Iris pigment epithelial cell (primary cell): Measurements from ENCODE around the gene JHY.
"Not testable (repeated sequence)": the region's sequence is repeated elsewhere in the genome, so short reads cannot be mapped to it uniquely, and the experiment has no call there.

ENCODE experiments used
- DNase-seq: peaks from one replicate; pipeline ENCODE4 v3.0.0-alpha.2; 2011; ENCODE audit warnings: low read depth

The JHY gene

DNA sequence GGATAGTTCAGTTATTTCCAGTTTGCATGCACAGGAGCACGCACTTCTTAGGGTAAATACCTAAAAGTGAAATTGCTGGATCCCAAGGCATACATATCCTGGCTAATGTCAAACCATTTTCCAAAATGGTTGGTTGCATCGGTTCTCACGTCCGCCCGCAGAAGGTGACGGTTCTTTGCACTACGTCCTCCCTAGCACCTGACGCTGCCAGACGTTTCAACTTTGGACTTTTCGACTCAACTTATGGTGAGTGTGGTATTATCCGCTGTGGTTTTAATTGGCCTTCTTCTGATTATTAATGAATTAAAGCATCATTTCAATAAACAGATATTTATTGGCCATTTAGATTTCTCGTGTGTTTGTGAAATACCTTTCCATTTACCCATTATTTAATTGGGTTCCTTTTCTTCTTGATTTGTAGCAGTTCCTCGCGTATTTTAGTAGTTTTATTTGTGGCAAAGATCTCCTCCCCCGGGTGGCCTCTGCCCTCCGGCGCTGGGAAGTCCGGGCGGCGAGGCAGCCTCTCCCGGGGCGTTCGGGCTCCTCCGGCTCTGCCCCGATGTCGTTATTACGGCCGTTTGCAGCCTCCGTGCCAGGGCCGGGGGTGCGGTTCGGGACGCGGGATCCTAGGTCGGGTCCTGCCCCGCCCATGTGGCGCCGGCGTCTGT, at the start of gene JHY:
JHY (plus strand) TSS at position 571 of the 668 bp plus-strand sequence. CDS start 3,091 bp downstream, outside the sequence.
- DNase-seq, result peak; percentile 16

DNA sequence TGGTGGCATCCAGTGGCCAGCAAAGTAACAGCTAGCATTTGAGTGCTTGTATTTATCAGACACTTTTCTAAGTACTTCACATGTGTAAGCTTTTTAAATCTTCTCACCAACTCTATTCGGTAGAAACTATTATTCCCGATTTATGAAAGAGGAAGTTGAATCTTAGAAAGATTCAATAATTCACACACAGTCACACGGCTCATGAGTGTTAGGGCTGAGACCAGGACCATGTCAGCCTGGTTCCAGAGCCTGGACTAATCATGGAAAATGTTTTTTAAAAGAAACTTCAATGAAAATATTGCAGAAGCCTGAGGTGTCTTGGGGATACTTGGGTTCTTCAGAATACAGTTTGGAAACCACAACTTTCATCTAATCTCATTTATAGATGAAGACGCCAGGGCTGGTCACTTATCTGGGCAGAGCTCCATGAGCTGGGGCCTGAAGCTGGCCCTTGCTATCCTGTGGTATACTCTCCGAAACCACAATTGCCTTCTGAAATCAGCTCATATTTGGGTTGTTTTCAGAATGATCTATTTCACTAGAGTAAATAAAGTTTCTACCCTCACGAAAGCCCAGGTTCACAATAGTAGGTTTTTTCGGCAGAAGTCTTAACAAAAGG, 48.6 kb upstream of the JHY start:
- no peak for DNase-seq

DNA sequence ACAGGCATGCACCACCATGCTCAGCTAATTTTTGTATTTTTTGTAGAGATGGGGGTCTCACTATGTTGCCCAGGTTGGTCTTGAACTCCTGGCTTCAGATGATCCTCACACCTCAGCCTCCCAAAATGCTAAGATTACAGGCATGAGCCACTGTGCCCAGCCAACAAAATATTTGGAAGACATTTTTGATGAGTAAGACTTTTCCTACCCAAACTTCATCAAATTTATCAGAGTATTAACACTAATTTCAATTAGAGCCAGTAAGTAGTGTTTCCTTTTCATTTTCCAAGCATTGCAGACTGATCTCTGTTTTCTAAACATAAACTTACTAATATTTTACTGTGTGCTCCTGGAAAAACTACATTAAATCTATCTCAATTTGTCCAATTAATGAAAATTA, 45.6 kb upstream of the JHY start:
- DNase-seq, result no peak

DNA sequence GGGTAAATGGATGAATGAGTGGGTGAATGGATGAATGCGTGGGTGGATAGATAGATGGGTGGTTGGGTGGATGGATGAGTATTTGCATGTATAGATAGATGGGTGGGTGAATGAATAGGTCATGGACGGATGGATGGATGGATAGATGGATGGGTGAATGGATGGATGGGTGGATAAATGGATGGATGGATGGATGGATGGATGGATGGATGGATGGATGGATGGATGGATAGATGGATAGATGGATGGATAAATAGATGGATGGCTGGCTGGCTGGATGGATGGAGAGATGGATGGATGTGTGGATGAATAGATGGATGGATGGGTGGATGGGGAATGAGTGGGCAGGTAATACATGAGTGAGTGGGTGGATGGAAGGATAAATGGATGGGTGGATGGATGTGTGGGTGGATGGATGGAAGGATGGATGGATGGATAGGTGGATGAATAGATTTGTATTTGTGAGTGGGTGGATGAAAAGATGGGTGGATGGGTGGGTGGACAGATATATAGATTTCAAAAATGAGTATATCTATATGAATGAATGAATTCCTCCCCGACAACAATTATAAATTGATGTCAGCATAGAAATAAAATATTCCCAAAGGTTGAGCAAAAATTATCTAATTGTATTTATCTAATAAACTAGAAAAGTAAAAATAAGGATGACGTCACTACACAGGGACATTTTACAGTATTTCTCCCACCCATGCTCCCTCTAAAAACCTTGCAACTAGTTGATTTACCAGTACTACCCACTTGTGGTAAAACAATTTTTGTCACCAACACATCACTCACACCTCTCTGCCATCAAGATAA, 44.8 kb upstream of the JHY start:
- DNase-seq, result no peak

DNA sequence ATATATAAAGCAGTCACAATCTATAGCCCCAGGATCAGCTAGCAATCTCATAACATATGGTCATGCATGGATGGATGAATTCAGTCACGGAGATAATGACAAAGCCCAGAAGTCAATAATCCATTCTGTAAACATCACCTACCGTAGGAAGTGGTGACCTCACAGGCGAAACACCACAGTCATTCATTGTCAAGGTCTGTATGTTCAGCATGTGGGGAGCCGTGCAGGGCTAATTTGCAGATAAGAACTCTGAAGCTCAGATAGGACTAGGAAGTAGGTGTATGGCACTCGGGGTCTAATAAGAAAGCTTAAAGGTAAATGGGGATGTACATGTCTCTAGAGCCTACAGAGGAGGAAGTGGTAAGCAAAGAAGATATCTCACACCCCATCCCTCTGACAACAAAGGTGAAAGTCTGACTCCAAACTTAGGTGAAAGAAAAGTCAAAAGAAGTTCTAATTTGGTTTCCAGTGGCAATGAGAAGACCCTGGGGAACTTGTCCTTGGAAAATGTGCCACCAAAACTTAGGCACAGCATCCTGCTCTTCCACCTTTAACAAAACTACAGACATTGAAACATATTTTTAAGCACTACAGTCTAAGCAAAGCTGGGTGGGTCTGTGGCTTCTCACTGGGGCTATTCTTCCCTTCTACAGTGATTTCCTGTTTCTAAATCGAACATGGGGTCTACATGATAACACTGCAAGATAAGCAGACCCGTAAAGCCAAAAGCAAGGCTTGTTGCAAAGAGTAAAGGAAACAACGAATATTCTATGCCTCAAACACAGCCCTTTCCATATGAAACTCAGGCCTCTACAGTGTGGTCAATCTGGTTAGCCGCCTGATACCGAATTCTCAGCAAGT, 39.0 kb upstream of the JHY start:
- DNase-seq, result no peak

DNA sequence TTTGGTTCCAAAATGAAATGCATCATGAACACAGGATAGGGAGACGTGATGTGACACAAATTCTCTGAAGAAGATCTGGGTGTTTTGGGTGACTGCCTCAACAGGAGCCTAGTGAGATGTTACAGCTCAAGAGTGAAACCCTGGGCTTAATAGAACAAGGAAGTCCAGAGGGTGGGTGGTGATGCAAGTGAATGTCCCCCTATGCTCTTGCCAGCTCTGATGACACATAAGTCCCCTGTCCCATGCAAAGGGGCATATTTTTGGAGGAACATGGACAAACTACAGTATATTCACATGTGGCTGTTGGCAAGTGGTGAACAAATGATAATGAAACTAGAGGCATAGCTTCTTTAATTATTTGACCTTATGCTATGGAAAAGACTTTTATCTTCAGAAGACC, 35.1 kb upstream of the JHY start:
- no peak for DNase-seq

DNA sequence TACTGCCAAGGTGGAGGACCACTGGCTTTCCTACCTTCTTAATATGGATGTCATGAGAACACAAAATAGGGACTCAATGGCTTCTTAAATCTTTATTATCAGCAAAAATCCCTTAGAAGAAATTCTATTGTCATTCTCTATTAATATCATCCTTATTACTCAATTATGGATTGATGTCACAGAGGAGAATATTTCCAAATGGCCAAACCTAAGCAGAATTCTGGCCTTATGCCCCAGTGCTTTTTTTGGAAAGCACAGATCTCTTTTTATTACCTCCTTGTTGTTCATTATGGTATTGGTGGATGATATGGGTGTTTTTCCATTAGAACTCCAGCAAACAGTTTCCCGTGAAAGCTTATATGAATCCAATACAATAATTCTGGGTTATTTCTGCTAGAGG, 34.4 kb upstream of the JHY start:
- no peak for DNase-seq

DNA sequence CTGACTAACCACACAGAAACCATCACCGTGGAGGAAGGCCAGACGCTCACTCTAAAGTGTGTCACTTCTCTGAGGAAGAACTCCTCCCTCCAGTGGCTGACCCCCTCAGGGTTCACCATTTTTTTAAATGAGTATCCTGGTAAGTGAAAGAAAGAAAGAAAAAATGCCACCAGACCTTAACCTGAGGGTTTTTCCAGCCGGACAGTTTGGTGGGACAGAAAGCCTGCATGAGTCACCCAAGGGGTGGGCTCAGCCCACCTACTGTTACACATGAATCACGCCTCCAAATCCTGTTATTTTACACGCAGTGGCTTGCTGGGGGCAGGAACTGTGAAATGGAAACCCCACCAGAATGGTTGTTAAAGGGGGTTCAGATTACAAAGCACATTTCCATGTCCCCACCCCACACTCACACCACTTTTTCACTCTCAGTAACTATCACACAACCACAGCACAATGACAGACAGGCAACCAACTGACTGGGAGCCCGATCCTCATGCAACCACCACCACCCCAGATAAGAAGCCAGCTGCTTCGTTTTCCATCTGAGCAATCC, 32.4 kb upstream of the JHY start:
- DNase-seq, result peak; percentile 33

DNA sequence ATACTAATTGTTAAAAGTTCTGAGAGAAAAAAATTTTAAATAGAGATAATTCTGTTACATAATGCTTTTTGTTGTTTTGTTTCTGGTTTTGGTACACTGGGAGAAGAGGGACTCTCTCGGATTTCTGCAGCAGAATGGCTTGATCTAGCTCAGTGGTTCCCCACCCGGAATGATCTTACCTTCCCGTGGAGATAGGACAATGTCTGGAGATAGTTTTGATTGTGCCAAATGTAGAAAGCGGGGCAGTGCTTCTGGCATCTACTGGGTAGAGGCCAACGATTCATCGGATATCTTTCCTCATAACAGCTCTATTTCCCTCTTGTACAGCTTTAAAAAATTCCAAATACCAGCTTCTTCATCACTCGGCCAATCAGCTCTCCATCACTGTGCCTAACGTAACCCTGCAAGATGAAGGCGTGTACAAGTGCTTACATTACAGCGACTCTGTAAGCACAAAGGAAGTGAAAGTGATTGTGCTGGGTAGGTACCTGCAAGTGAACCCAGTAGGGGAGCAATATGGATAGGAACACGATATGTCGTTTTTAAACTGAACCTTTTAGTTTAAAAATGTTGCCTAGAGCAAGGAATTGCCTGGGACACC, 31.1 kb upstream of the JHY start:
- DNase-seq, result no peak

DNA sequence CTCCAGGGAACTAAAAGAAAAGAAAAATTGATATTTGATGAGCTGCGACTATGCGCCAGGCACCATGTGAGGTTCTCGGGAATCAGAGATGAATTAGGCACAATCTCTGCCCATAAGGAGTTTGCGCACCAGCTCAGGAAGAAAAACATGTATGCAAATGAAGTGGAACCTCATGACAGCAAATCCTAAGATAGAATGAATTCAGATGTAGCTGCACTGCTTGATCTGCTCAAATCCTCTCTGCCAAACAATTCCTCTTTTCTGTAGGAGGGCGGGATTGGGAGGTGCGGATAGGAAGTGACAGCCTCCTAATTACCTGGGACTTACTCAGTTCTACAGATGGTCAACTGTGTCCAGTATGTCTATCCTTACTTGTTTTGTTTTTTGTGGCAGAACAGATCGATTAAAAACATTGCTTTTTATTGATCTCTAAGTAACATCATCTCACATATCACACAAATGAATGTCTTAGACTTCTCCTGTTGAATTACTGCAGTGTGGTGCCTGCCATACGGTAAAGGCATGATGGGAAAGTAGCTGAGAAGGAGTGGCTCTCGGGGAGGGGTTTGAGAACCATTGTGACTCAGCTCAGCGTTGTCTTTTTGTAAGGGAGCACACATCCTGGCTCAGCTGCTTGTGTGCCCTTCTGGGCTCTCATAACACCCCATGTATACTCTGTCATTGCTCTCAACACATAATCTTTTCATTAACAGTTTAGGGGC, 30.3 kb upstream of the JHY start:
- DNase-seq, result peak; percentile 34

DNA sequence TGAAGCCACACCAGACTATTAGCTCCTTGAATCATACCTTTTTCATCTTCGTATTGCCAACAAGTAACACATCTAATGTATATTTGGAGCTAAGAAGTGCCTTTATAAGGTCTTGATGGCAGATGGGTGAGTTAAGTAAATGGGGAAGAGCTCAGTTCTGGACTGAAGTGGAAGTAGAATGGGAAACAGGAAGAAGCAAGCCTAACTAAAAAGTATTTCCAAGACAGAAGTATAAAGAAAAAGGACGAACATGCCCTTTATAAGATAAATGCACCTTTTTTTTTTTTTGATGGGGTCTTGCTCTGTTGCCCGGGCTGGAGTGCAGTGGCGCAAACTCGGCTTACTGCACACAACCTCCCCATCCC, 29.8 kb upstream of the JHY start:
- DNase-seq, result no peak

DNA sequence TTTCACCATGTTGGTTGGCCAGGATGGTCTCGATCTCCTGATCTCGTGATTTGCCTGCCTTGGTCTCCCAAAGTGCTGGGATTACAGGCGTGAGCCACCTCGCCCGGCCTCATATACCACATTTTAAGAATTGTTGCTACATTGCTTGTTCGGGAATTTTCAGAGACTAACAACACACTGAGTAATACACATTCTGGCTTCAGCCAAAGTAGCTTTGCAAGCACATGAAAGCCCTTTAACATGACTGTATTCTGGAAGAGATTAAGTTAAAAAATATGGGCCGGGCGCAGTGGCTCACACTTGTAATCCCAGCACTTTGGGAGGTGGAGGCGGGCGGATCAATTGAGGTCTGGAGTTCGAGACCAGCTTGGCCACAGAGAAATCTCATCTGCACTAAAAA, 29.3 kb upstream of the JHY start:
- no peak for DNase-seq

DNA sequence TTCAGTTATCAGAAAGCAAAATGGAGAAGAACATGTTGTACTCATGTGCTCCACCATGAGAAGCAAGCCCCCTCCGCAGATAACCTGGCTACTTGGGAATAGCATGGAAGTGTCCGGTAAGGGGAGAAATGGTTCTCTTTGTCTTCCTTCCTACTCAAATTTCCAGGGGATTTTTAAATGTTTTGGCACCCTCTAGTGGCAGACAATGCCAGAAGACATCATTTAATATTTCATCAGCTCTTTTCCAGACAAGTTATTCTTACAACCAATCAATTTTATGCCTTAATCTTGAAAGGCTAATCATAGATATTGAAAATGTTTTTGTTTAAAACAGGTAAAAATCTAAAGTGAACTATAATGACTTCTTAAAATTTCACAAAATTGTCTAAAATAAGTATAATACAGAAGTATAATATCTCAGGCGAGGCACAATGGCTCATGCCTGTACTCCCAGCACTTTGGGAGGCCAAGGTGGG, 28.6 kb upstream of the JHY start:
- DNase-seq, result peak; percentile 73

DNA sequence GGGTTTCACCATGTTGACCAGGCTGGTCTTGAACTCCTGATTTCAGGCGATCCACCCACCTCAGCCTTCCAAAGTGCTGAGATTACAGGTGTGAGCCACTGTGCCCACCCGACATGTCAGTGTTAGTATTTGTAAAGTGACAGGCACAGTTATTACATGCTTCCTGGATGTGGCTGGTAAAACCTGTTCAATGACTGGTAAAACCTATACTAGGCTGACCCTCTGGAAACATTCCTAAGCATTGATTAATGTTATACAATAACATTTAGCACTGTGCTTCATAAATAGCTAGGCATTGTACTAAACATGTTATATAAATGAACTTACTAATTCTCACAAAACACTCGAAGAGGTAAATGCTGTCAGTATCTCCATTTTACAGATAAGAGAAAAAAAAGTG, 20.9 kb upstream of the JHY start:
- DNase-seq, result no peak

DNA sequence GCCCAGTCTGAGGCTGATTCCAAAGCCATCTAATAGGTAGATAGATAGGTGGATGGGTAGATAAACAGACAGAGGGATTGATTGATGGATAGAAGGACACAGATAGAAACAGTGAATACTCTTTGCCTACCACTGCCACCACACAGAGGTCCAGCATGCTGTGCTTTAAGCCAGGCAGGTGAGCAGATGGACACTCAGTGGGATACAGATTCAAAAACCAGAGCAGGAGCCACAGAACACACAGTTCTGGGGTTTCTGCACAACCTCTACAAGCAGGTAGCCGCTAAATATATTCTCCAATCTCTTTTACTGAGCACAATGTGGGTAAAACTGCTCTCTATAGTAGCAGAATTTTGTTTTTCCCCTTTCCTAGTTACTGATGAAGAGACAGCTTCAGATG, 20.5 kb upstream of the JHY start:
- DNase-seq, result no peak

DNA sequence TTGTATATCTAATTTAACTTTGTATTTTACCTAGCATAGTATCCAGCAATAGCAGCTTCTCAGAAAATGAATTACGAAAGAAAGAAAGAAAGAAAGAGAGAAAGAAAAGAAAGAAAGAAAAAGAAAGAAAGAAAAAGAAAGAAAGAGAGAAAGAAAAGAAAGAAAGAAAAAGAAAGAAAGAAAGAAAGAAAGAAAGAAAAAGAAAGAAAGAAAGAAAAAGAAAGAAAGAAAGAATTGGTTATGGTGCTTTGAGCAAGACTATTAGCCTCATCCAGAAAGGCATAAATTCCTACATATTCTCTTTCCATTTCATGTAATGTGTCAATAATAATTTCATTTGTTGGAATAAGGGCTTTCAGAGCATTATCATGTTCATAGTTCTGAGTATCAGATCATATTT, 19.4 kb upstream of the JHY start:
- DNase-seq, result not testable (repeated sequence)

DNA sequence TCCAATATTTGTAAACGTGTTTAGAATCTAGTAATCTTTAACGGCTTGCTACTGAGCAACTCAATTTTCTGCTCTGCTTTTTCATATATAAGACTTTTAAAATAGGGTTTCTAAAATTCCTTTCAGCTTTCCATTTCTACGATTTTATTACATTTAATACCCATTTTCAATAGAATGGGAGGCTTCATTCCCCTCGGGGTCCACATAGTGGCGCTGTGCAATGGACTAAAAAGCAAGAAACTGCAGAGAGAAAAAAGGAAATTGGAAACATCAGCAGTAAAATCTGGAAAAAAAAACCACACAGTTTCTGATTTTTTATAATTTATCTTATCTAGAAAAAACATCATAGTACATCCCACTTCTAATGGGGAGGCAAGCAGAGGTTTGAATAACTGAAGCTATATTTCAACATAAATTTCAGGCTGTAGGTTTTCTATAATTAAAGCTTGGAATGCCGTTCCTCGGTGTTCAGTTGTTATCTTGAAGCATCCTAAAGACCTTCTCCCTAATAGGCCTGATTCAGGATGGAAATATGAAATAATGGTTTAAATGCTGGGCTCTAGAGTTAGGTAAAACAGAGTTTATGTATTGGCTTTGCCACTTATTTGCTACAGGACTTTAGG, 18.7 kb upstream of the JHY start:
- DNase-seq, result peak; percentile 51

DNA sequence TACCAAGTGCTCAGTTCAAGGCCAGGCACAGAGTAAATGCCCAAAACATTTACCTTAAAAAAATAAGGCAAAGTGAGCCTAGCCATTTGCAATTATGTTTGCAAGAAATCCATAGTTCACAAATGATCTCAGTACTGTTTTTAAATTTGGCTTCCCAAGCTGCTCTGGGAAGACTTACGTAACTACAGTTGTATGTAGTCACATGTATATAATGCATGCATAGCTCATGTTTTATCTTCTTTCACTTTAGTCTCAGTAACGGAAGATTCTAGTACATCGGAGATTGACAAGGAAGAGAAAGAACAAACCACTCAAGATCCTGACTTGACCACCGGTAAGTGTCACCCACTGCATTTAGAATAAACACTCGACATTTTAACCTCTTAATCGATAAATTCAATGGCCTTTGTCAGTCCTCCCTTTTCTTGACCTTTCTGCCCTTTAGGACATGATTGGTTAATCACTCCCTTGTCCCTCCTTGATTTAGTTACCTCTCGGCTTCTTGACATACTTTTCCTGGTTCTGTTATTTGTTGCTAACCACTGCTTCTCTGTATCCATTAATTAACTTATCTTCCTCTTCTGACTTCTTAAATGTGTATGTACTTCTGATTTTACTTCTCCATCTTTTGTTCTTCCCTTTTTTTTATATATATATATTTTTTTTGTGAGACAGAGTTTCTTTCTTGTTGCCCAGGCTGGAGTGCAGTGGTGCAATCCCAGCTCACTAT, 18.0 kb upstream of the JHY start:
- no peak for DNase-seq

DNA sequence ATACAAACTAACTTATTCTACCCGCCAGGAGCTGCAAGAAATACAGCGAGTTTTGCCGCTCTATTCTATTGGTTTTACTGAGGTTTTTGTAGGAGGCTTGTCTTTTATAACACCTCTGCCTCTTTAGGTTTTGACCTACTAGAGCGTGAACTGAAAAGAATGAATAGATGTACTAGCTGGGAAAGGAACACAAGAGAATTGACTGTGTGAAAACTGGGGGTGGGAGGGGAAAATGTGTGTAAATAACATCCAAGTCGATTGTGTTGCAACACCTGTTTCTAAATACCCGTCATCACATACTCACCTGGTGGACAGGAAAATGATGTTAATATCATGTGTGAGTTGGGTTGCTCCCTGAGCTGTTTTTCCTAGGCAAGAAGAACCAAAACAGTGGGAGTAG, 12.9 kb upstream of the JHY start:
- no peak for DNase-seq

DNA sequence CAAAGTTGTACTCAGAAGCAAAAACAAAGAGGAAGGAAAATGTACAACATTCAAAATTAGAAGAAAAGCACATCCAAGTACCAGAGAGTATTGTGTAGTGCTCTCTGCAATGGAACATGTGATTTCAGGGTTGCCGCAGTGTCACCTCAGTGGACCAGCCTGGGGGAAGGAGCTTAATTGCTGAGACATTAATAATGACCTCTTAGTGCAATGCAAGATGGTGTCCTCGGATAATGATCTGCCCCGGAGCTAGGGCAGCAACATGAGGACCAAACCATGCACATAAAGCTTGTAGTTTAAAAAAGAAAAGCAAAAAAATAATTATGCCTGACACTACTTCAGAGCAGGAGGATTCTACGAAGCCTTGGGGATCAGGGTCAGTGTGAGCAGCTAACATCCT, 11.3 kb upstream of the JHY start:
- DNase-seq, result no peak
